ENCODE data around the gene C1orf94.

DNA sequence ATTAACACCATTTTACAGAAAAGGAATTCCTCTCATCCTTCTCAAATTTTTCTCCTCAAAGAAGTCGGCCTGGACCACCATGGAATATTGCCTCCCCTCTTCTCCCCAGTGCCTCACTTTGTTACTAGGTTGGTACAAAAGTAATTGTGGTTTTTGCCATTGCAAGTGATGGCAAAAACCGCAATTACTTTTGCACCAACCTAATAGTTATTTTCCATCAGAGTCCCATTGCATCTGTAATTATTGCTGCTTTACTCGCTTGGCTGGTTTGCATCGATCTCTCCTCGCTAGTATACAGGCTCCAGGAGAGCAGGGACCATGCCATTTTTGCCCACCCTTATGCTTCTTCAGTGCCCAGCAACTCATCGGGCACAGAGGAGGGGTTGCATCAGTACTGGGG, 963 bp upstream of the C1orf94 start:
- TF ChIP-seq CTCF (IDR thresholded peaks at IDR 0.05; ENCODE audit: low read depth, low read length) (no peak), EZH2phosphoT487 (IDR thresholded peaks at IDR 0.05; ENCODE audit: low read depth) (no peak)

Data from OCI-LY3 (cell line).